ENCODE data around the gene UBE2S. TPM values are rescaled to one million over a fixed set of nuclear protein-coding genes. Genes with fewer than 3 reads are reported as not detected.
A peak's percentile ranks its signal among the peaks of the same experiment; 100 is the strongest.

UBE2S gene
- total RNA-seq, 2 donors from 2014 or later = 202 to 246 TPM

DNA sequence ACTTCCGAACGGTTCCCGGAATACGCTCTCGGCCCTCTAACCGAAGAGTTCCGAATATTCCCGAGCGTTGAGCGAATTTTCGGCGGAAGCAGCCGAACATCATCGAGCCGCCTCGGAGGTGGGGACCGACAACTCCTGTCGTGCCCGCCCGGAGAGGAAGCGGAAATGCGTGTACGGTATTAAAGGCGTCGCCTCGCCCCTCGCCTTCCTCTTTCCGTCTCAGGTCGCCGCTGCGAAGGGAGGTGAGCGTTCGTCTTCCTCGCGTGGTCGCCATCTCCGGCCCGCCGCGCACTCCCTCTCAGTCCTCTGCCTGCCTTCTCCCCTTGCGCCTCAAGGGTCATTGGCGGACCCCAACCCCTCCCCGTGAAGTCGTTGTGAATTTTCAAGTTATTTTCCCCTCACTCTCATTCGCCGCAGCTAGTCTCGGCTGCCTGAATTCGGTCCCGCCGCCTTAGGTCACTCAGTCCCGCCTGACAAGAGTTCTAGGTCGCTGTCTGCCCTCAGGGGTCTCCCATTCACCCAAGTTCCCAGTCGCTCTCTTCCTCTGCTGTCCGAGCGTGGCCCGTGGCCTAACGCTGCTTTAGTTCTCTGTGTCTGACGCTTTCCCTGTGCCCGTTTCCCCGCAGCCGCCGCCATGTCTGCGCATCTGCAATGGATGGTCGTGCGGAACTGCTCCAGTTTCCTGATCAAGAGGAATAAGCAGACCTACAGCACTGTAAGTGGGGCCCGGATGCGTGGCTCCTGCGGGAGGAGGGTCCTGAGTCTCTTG, 21.7 kb downstream of the UBE2S start, which contains the start of gene RPL28:
TSS of gene RPL28 (plus strand) at position 209 of the 769 bp plus-strand sequence. CDS start at position 635, 426 bp downstream.
- Mint-ChIP-seq H3K4me1 (peaks cover 43% of the 10 kb centered on the region), H3K9me3 (no peaks in the 10 kb centered on the region), H3K36me3 (ENCODE audit: low read depth) (peaks cover 45% of the 10 kb centered on the region)

DNA sequence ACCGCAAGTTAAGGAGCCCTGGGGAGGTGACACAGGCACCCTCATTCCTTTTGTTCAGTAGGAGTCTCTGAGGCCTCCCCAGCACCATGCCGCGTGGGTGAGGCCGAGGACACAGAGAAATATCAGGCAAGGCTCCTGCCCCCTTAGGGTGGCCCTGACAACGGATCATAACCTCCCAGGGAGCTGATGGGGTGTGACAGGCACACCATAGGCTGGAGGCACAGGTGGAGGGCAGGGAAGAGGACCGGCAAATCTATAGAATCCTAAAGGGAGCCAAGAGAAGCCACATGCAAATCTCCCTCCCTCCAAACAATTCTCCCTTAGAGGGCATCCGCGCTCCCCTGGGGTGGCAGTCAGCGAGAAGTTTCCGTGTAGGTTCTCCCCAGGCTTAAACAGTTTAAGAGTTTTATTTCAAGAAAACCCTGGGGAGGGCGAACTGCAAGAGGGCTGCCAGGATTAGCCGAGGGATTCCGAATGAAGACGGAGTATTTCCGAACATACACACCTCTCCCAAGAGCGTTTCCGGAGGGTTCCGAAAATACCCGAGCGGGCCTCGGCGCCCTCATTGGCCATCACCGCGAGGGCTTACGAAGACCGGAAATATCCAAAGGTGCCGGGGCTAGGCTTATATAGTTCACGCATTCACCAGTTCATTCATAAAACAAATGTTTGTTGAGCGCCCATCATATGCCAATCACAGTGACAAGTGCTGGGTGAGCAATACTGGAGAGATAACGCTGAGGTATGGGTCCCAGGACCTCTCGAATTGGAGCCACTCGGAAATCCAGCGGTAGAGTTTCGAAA, 22.5 kb downstream of the UBE2S start:
- Histone ChIP-seq H3K36me3 (ENCODE audit: control insufficient read depth, insufficient read depth, low read length) (peaks cover 38% of the 10 kb centered on the region), H3K27ac (ENCODE audit: low read depth, low read length) (peak overlapping the region; percentile 74)

More for the DNA sequence above, 21.7 kb downstream of the UBE2S start, which contains the start of gene RPL28:
- Mint-ChIP-seq H3K27ac (peak within 1 kb of the TSS; percentile 97), H3K27me3 (ENCODE audit: insufficient read depth) (peaks cover 14% of the 10 kb centered on the region), H3K4me3 (peak within 1 kb of the TSS; percentile 98)
- peaks cover 3% of the 10 kb centered on the region for H3K9me3 ChIP-seq (ENCODE audit: control insufficient read depth, low read length)
- peak within 1 kb of the TSS; percentile 74 for H3K27ac ChIP-seq (ENCODE audit: low read depth, low read length)
- no peaks in the 10 kb centered on the region for H3K27me3 ChIP-seq (ENCODE audit: control insufficient read depth, insufficient read depth, low read length, poor library complexity, severe bottlenecking)
- H3K4me1 ChIP-seq (ENCODE audit: control insufficient read depth, insufficient read depth, low read length) = peaks cover 21% of the 10 kb centered on the region
- H3K36me3 ChIP-seq (ENCODE audit: control insufficient read depth, insufficient read depth, low read length) = peaks cover 43% of the 10 kb centered on the region
- TF ChIP-seq, protein P1, sequence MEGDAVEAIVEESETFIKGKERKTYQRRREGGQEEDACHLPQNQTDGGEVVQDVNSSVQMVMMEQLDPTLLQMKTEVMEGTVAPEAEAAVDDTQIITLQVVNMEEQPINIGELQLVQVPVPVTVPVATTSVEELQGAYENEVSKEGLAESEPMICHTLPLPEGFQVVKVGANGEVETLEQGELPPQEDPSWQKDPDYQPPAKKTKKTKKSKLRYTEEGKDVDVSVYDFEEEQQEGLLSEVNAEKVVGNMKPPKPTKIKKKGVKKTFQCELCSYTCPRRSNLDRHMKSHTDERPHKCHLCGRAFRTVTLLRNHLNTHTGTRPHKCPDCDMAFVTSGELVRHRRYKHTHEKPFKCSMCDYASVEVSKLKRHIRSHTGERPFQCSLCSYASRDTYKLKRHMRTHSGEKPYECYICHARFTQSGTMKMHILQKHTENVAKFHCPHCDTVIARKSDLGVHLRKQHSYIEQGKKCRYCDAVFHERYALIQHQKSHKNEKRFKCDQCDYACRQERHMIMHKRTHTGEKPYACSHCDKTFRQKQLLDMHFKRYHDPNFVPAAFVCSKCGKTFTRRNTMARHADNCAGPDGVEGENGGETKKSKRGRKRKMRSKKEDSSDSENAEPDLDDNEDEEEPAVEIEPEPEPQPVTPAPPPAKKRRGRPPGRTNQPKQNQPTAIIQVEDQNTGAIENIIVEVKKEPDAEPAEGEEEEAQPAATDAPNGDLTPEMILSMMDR (conservative IDR thresholded peaks at IDR 0.05) = no peak
- H3K4me3 ChIP-seq (ENCODE audit: low read length) = peak within 1 kb of the TSS; percentile 99
- WGBS, 2 experiments (ENCODE audit: insufficient coverage in 1 of 2, insufficient read length in 1 of 2) = 0% methylated on average over 54 to 68 of the region's 68 CpGs
- peak; percentile 99 for DNase-seq
- peak within 1 kb of the TSS; percentile 88 for H3K9ac ChIP-seq (ENCODE audit: extremely low read depth, low read length, poor library complexity, severe bottlenecking)

More for the DNA sequence above, 22.5 kb downstream of the UBE2S start:
- H3K4me3 Mint-ChIP-seq = peak overlapping the region; percentile 98
- Histone ChIP-seq H3K9me3 (ENCODE audit: control insufficient read depth, low read length) (peaks cover 3% of the 10 kb centered on the region), H3K4me1 (ENCODE audit: control insufficient read depth, insufficient read depth, low read length) (peaks cover 21% of the 10 kb centered on the region), H3K9ac (ENCODE audit: extremely low read depth, low read length, poor library complexity, severe bottlenecking) (peak overlapping the region; percentile 88), H3K27me3 (ENCODE audit: control insufficient read depth, insufficient read depth, low read length, poor library complexity, severe bottlenecking) (no peaks in the 10 kb centered on the region), H3K4me3 (ENCODE audit: low read length) (peak overlapping the region; percentile 99)
- 7 to 10% methylated on average over 26 to 34 of the region's 34 CpGs for WGBS, 2 experiments (ENCODE audit: insufficient coverage in 1 of 2, insufficient read length in 1 of 2)
- TF ChIP-seq, protein P1 (conservative IDR thresholded peaks at IDR 0.05) = no peak
- DNase-seq = peak; percentile 99
- no peaks in the 10 kb centered on the region for H3K9me3 Mint-ChIP-seq
- H3K36me3 Mint-ChIP-seq (ENCODE audit: low read depth) = peaks cover 41% of the 10 kb centered on the region
- peaks cover 18% of the 10 kb centered on the region for H3K27me3 Mint-ChIP-seq (ENCODE audit: insufficient read depth)
- H3K4me1 Mint-ChIP-seq = peaks cover 36% of the 10 kb centered on the region
- H3K27ac Mint-ChIP-seq = peak overlapping the region; percentile 97

Data from endodermal cell (in vitro differentiated cells).